ENCODE measurements around the gene MARCO. TPM values are rescaled to one million over a fixed set of nuclear protein-coding genes. Genes with fewer than 3 reads are reported as not detected.
A peak's percentile ranks its signal among the peaks of the same experiment; 100 is the strongest.

The MARCO gene
- polyA plus RNA-seq (2013, experiment 1 of 2; ENCODE audit: insufficient read length), result not detected
- polyA plus RNA-seq (2013, experiment 2 of 2; ENCODE audit: insufficient read length), result 0.07 TPM

GRCh38 chr2:118942031-118942430 is at the start of gene MARCO:
Gene MARCO, plus strand, starts transcription at chr2:118942194. Its CDS starts 107 bp downstream, at chr2:118942301.
- no peak for DNase-seq

- DNase-seq, result no peak
Measured at GRCh38 chr2:118893100-118893499, 48.9 kb upstream of the MARCO start.

- no peak for DNase-seq
Measured at GRCh38 chr2:118902266-118903028, 39.5 kb upstream of the MARCO start.

GRCh38 chr2:118903029-118903351 is 39.0 kb upstream of the MARCO start:
- DNase-seq, result no peak

- no peak for DNase-seq
Measured at GRCh38 chr2:118903551-118904479, 38.2 kb upstream of the MARCO start.

- DNase-seq, result no peak
Measured at GRCh38 chr2:118905206-118905605, 36.8 kb upstream of the MARCO start.

- no peak for DNase-seq
Measured at GRCh38 chr2:118906186-118906585, 35.8 kb upstream of the MARCO start.

- DNase-seq, result no peak
Measured at GRCh38 chr2:118907759-118908158, 34.2 kb upstream of the MARCO start.

- no peak for DNase-seq
Measured at GRCh38 chr2:118909191-118909590, 32.8 kb upstream of the MARCO start.

- no peak for DNase-seq
Measured at GRCh38 chr2:118911166-118911856, 30.7 kb upstream of the MARCO start.

- no peak for DNase-seq
Measured at GRCh38 chr2:118911936-118912335, 30.1 kb upstream of the MARCO start.

- peak; percentile 3 for DNase-seq
Measured at GRCh38 chr2:118913131-118913802, 28.7 kb upstream of the MARCO start.

- DNase-seq, result peak; percentile 83
Measured at GRCh38 chr2:118913803-118914645, 28.0 kb upstream of the MARCO start.

- no peak for DNase-seq
Measured at GRCh38 chr2:118914721-118915453, 27.1 kb upstream of the MARCO start.

GRCh38 chr2:118918017-118918416 is 24.0 kb upstream of the MARCO start:
- no peak for DNase-seq

- no peak for DNase-seq
Measured at GRCh38 chr2:118921646-118922045, 20.3 kb upstream of the MARCO start.

- no peak for DNase-seq
Measured at GRCh38 chr2:118922254-118922653, 19.7 kb upstream of the MARCO start.

- DNase-seq, result no peak
Measured at GRCh38 chr2:118923371-118923770, 18.6 kb upstream of the MARCO start.

- no peak for DNase-seq
Measured at GRCh38 chr2:118925476-118925875, 16.5 kb upstream of the MARCO start.

- DNase-seq, result no peak
Measured at GRCh38 chr2:118925981-118926380, 16.0 kb upstream of the MARCO start.

GRCh38 chr2:118929059-118929458 is 12.9 kb upstream of the MARCO start:
- no peak for DNase-seq

Measured in fibroblast of skin of back (primary cell).